SIG-M5 treated with dmso at 0.1 percent for 504 hours (cell line): ENCODE results near the gene LMOD2.

Experiments
- DNase-seq: peaks from one replicate; lab custom pipeline; 2025; ENCODE audit not compliant: unreplicated experiment; lab: John Stamatoyannopoulos, UW

Gene LMOD2

DNA sequence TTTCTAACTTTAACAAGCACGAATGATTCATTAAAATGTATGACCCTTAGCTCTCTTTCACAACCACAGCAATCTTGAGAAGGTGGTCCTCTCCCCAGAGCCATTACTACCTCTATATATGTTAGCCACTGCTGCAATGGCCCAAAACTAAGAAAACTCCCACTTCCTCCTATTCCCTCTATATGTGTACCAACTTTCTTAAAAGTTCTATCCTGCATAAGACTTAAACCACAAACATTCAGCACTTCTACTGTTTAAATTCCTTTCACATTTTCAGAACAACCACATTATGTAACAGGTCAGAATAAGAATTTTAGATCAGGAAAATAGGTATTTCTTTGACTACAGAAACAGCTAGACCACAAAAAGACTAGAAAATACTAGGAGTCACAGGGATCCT is 57.0 kb downstream of the LMOD2 start:
- peak; percentile 54 for DNase-seq
